A549 (cell line): Measurements from ENCODE around the gene KAT7. TPM values are rescaled to one million over a fixed set of nuclear protein-coding genes. Genes with fewer than 3 reads are reported as not detected.

Experiments
- ATAC-seq, 2 experiments: fragments of 200-7000 bp in 1 of 2; fragments of >200 bp in 1 of 2; cut with Nextera tagmentation in 1 of 2; cut with Tn5 transposase in 1 of 2; 3 replicates each; pipeline versions ENCODE4 v1.8.0 to v1.9.1; 2018 to 2020; ENCODE audit warnings: mild to moderate bottlenecking in 1 of 2, moderate library complexity in 1 of 2
- CTCF ChIA-PET: fragments of 300-600 bp; sonication (Branson Sonifier 250); formaldehyde crosslinking; extraction: SDS; loops from one replicate; lab custom pipeline; 2021; ENCODE audit warnings: antibody characterized with exemption, inconsistent platforms; lab: Yijun Ruan, JAX
- POLR2A ChIA-PET: fragments of 350-600 bp; formaldehyde crosslinking; extraction: SDS; loops from one replicate; lab custom pipeline; 2021; ENCODE audit warnings: antibody characterized with exemption, inconsistent platforms; lab: Yijun Ruan, JAX
- DNase-seq, 2 experiments: peaks; one replicate each; pipeline versions ENCODE4 v3.0.0 to v3.0.0-alpha.2; 2011 to 2016; ENCODE audit warnings: low read depth in 1 of 2, low spot score in 1 of 2
- FAIRE-seq: peaks from 2 replicates; lab custom pipeline; 2011; peaks lifted over from hg19 to GRCh38; lab: Jason Lieb, UNC
- H3K27ac ChIP-seq, 2 experiments: fragments of >200 bp; sonication (Bioruptor Twin); formaldehyde crosslinking; 3 replicates each; pipeline ENCODE4 v1.5.1; 2016 to 2017
- H3K4me1 ChIP-seq: fragments of >200 bp; sonication (Bioruptor Twin); formaldehyde crosslinking; 3 replicates; pipeline ENCODE4 v1.6.1; 2016
- H3K4me2 ChIP-seq: fragments of >200 bp; sonication (Bioruptor Twin); formaldehyde crosslinking; 3 replicates; pipeline ENCODE4 v1.6.1; 2016
- H3K4me3 ChIP-seq: fragments of >200 bp; sonication (Bioruptor Twin); formaldehyde crosslinking; 3 replicates; pipeline ENCODE4 v1.5.1; 2016
- H3K9me3 ChIP-seq: fragments of >200 bp; sonication (Bioruptor Twin); formaldehyde crosslinking; 3 replicates; pipeline ENCODE4 v1.6.1; 2016
- ATOH8 ChIP-seq: fragments of 250-450 bp; sonication (Bioruptor Pico); IDR thresholded peaks from 2 replicates; pipeline ENCODE4 v1.5.0; 2020; ENCODE audit warnings: low read depth, mild to moderate bottlenecking, moderate library complexity
- BHLHE40 ChIP-seq: IDR thresholded peaks from 2 replicates; pipeline ENCODE4 v1.6.1; 2012; ENCODE audit warnings: low read depth, low read length, inconsistent platforms
- CBX2 ChIP-seq: fragments of 200-600 bp; sonication (generic); IDR thresholded peaks from 2 replicates; pipeline ENCODE4 v1.6.1; 2016; ENCODE audit warnings: low read depth, mild to moderate bottlenecking, borderline replicate concordance
- CBX8 ChIP-seq: fragments of 200-600 bp; sonication (generic); IDR thresholded peaks from 2 replicates; pipeline ENCODE4 v1.6.1; 2016
- EP300 ChIP-seq, 2 experiments: fragments of >200 bp; sonication (Bioruptor Twin); formaldehyde crosslinking; IDR thresholded peaks; 2 replicates in 1 of 2; 3 replicates in 1 of 2; pipeline ENCODE4 v1.6.1; 2016 to 2017
- FOSB ChIP-seq: fragments of 250-450 bp; sonication (Bioruptor Pico); IDR thresholded peaks from 2 replicates; pipeline ENCODE4 v1.5.0; 2020; ENCODE audit warnings: mild to moderate bottlenecking, moderate library complexity
- HDAC2 ChIP-seq: fragments of 200-600 bp; sonication (generic); IDR thresholded peaks from 2 replicates; pipeline ENCODE4 v1.6.1; 2016
- HEYL ChIP-seq: fragments of 250-450 bp; sonication (Bioruptor Pico); IDR thresholded peaks from 2 replicates; pipeline ENCODE4 v1.8.0; 2021; ENCODE audit warnings: mild to moderate bottlenecking, moderate library complexity
- HOXB13 ChIP-seq: fragments of 250-450 bp; sonication (Bioruptor Pico); IDR thresholded peaks from 2 replicates; pipeline ENCODE4 v1.5.0; 2020; ENCODE audit warnings: low read depth, mild to moderate bottlenecking, moderate library complexity
- HOXB5 ChIP-seq: fragments of 250-450 bp; sonication (Bioruptor Pico); IDR thresholded peaks from 2 replicates; pipeline ENCODE4 v1.5.0; 2020; ENCODE audit warnings: mild to moderate bottlenecking, moderate library complexity
- JUNB ChIP-seq: fragments of >200 bp; sonication (Bioruptor Twin); formaldehyde crosslinking; IDR thresholded peaks from 2 replicates; pipeline ENCODE4 v1.6.1; 2016
- KDM1A ChIP-seq: fragments of 200-600 bp; sonication (generic); IDR thresholded peaks from 2 replicates; pipeline ENCODE4 v1.6.1; 2016; ENCODE audit warnings: low read depth, mild to moderate bottlenecking
- KDM5A ChIP-seq: fragments of 200-600 bp; sonication (generic); IDR thresholded peaks from 2 replicates; pipeline ENCODE4 v1.6.1; 2016; ENCODE audit warnings: antibody characterized with exemption, mild to moderate bottlenecking
- MAX ChIP-seq: IDR thresholded peaks from 2 replicates; pipeline ENCODE4 v1.6.1; 2012
- MAZ ChIP-seq: fragments of 150-350 bp; IDR thresholded peaks from 2 replicates; pipeline ENCODE4 v1.6.1; 2014; ENCODE audit warnings: antibody characterized with exemption, low read depth, low read length, borderline replicate concordance
- MYC ChIP-seq: IDR thresholded peaks from 2 replicates; pipeline ENCODE4 v1.6.1; 2012; ENCODE audit warnings: mild to moderate bottlenecking, inconsistent platforms, low read length, improper control_type of control experiment, borderline replicate concordance
- NFE2L2 ChIP-seq: fragments of 150-350 bp; conservative IDR thresholded peaks from 2 replicates; pipeline ENCODE4 v1.6.1; 2014; ENCODE audit warnings: low read length
- NPAS2 ChIP-seq: fragments of 250-450 bp; sonication (Bioruptor Pico); IDR thresholded peaks from 2 replicates; pipeline ENCODE4 v1.8.0; 2022; ENCODE audit warnings: mild to moderate bottlenecking, moderate library complexity, borderline replicate concordance
- PHF8 ChIP-seq: fragments of 200-600 bp; sonication (generic); IDR thresholded peaks from 2 replicates; pipeline ENCODE4 v1.6.1; 2016; ENCODE audit warnings: low read depth, mild to moderate bottlenecking, antibody characterized with exemption, moderate library complexity, borderline replicate concordance
- RAD21 ChIP-seq, 2 experiments: fragments of >200 bp in 1 of 2; sonication (Bioruptor Twin) in 1 of 2; formaldehyde crosslinking in 1 of 2; IDR thresholded peaks in 1 of 2; conservative IDR thresholded peaks in 1 of 2; 2 replicates in 1 of 2; 3 replicates in 1 of 2; pipeline ENCODE4 v1.6.1; 2012 to 2018; ENCODE audit warnings: inconsistent platforms in 1 of 2
- RARB ChIP-seq: fragments of 250-450 bp; sonication (Bioruptor Pico); IDR thresholded peaks from 2 replicates; pipeline ENCODE4 v1.8.0; 2021; ENCODE audit warnings: mild to moderate bottlenecking, moderate library complexity
- RFX5 ChIP-seq: fragments of 450-650 bp; IDR thresholded peaks from 2 replicates; pipeline ENCODE4 v1.7.1; 2014; ENCODE audit warnings: antibody characterized with exemption, mild to moderate bottlenecking, moderate library complexity
- RNF2 ChIP-seq: fragments of 200-600 bp; sonication (generic); IDR thresholded peaks from 2 replicates; pipeline ENCODE4 v1.6.1; 2016; ENCODE audit warnings: low read depth, mild to moderate bottlenecking, antibody characterized with exemption, moderate library complexity, borderline replicate concordance
- SREBF2 ChIP-seq: fragments of 450-650 bp; IDR thresholded peaks from 2 replicates; pipeline ENCODE4 v1.6.1; 2014; ENCODE audit warnings: mild to moderate bottlenecking, moderate library complexity
- TFCP2L1 ChIP-seq: fragments of 250-450 bp; sonication (Bioruptor Pico); IDR thresholded peaks from 2 replicates; pipeline ENCODE4 v1.5.0; 2021; ENCODE audit warnings: mild to moderate bottlenecking
- ZC3H11A ChIP-seq: fragments of 450-650 bp; IDR thresholded peaks from 2 replicates; pipeline ENCODE4 v1.6.1; 2014; ENCODE audit warnings: antibody characterized with exemption, mild to moderate bottlenecking
- ZFP36 ChIP-seq: fragments of 450-650 bp; IDR thresholded peaks from 2 replicates; pipeline ENCODE4 v1.6.1; 2014; ENCODE audit warnings: borderline replicate concordance; ENCODE audit not compliant: partially characterized antibody
- ZNF302 ChIP-seq: fragments of 250-450 bp; sonication (Bioruptor Pico); IDR thresholded peaks from 2 replicates; pipeline ENCODE4 v1.9.0; 2021; ENCODE audit warnings: inconsistent platforms, mild to moderate bottlenecking, moderate library complexity
- ZSCAN20 ChIP-seq: fragments of 250-450 bp; sonication (Bioruptor Pico); IDR thresholded peaks from 2 replicates; pipeline ENCODE4 v1.8.0; 2022; ENCODE audit warnings: mild to moderate bottlenecking, moderate library complexity
- WGBS: methylation state at CpG from one replicate; pipeline ENCODE4 v1.1.6; 2017; ENCODE audit errors: missing lambda C conversion rate; 5-methylcytosine and 5-hydroxymethylcytosine counted together
- polyA plus RNA-seq, 4 experiments: library from polyadenylated mRNA; depleted of rRNA in 3 of 4; stranded (reverse); fragments of >200 nt; fragmentation: RNase III in 1 of 4; extraction: RNeasy Plus Mini Kit Qiagen cat#74134 plus additional on column Dnase treatment in 1 of 4; gene quantifications; 2 replicates in 3 of 4; 3 replicates in 1 of 4; pipeline ENCODE4 v1.2.3, GENCODE V29; 2011 to 2017
- TF ChIP-seq, protein P1 (sequence below): IDR thresholded peaks from 2 replicates; pipeline ENCODE4 v1.6.1; 2012; ENCODE audit warnings: low read depth, borderline replicate concordance
- TF ChIP-seq, protein P2 (sequence below): fragments of >200 bp; sonication (Bioruptor Twin); formaldehyde crosslinking; IDR thresholded peaks from 2 replicates; pipeline ENCODE4 v1.6.1; 2016

KAT7 gene
- polyA plus RNA-seq, 2 of the 4 experiments (the other 2 are of a cell fraction), result 33.2 to 48.7 TPM

DNA sequence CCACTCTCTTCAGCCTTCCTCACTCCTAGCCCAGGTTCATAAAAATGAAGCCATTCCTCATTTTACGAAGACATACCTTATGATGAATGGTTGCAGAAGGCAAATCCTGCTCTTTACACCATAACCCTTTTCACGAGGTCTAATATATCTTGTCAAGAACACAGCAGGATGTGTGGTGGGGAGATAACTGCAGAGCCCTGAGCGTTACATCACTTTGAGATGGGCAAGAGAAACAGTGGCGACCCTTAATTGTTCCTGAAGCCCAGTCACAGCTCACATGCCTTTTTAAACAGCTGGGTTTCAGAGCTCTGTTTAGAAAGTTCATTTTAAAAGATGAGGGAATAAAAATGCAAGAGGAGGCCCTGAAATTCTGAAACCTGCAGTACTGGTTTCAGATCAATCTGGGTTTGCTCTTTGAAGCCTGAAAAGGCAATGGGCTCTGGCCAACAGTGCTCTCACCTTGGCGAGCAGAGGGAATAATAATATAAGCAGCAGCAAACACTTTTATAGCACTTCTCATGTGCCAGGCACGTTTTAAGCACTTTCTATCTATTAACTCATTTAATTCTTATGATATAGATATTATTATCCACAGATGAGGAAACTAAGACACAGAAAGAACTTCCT lies 27.4 kb upstream of the KAT7 start:
- CTCF ChIA-PET, result interaction anchor here (0.5 to 1.7 kb wide), 6 partner anchors 16 to 264 kb away, joined by 3 to 6 read pairs (median 4); partner anchors contain the start of gene SLC35B1
- no peak for ATAC-seq
- DNase-seq, result no peak
- no peak overlapping the region for H3K27ac ChIP-seq
- peaks cover 9% of the 10 kb centered on the region for H3K4me1 ChIP-seq
- POLR2A ChIA-PET, result no interaction called here
- TF ChIP-seq ZC3H11A (no peak), SREBF2 (no peak), FOSB (CRISPR knock-in tag) (no peak), HOXB5 (CRISPR knock-in tag) (no peak), HEYL (CRISPR knock-in tag) (no peak), JUNB (no peak), CBX2 (no peak), PHF8 (no peak)
- WGBS, result 49% methylated on average over 6 of the region's 6 CpGs
- no peak overlapping the region for H3K4me3 ChIP-seq
- FAIRE-seq, result no peak
- no peak overlapping the region for H3K4me2 ChIP-seq
- no peaks in the 10 kb centered on the region for H3K9me3 ChIP-seq

DNA sequence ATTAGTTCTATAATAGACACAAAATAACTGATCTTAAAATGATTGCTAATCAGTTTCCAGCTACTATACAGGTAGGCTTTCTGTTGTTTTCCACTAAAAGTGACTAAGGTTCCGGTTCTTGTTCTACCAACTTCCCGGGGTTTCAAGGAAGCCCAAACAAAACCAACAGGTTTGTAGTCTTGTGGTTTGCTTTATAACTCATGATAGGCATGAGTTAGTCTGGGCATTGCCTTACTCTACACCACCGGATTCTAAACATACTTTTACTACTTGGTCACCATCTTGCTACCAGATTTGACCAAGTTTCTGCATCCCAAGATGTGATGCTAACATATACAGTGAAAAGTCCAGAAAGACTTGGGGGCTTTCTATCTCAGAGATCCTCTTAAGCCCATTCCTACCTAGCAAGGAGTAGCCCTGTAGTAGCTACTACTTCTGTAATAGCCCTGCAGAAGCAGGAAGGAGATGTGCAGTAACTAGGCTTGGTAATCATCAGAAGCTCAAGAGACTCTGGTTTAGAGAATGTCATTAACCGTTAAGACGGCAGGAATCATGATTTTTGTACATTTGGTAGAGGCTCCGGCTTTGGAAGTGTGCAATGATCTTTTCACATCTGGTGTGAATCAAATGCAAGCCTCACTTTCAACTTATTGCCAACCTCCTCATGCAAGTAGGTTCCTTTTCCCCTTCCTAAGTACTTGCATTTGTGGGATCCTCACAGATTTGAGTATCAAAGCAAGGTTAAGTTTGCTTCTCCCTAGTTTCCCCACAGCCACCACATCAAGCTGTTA lies 26.1 kb upstream of the KAT7 start:
- Histone ChIP-seq H3K4me1 (peaks cover 9% of the 10 kb centered on the region), H3K27ac (no peak overlapping the region), H3K4me2 (no peak overlapping the region; the same call in 2 of the 3 replicates), H3K9me3 (no peaks in the 10 kb centered on the region), H3K4me3 (no peak overlapping the region)
- ChIA-PET POLR2A (interaction anchor here (2.4 kb wide), 1 partner anchor 26 kb away, joined by 12 read pairs; the partner anchor contains the start of gene KAT7), CTCF (interaction anchor here (0.7 to 1.8 kb wide), 5 partner anchors 12 to 235 kb away, joined by 3 to 6 read pairs (median 4); no protein-coding TSS in a partner anchor)
- DNase-seq, result no peak
- no peak for ATAC-seq
- TF ChIP-seq BHLHE40 (no peak), ZFP36 (no peak), JUNB (no peak), ATOH8 (CRISPR knock-in tag) (no peak), ZNF302 (no peak), KDM5A (no peak), TFCP2L1 (CRISPR knock-in tag) (no peak), HDAC2 (no peak), CBX8 (no peak), MAZ (no peak), MYC (no peak)
- TF ChIP-seq, protein P1, sequence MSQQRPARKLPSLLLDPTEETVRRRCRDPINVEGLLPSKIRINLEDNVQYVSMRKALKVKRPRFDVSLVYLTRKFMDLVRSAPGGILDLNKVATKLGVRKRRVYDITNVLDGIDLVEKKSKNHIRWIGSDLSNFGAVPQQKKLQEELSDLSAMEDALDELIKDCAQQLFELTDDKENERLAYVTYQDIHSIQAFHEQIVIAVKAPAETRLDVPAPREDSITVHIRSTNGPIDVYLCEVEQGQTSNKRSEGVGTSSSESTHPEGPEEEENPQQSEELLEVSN, result no peak
- FAIRE-seq, result no peak
- 66% methylated on average over 6 of the region's 6 CpGs for WGBS

GRCh38 chr17:49763735-49764558 lies 24.5 kb upstream of the KAT7 start, which contains the start of gene FAM117A:
FAM117A (minus strand) TSS chr17:49764131; CDS start chr17:49764087, 44 bp downstream.
- Histone ChIP-seq H3K4me1 (peaks cover 9% of the 10 kb centered on the region), H3K9me3 (no peaks in the 10 kb centered on the region), H3K4me2 (peak within 1 kb of the TSS; percentile 82), H3K27ac (peak within 1 kb of the TSS; percentile 57 to 89), H3K4me3 (peak within 1 kb of the TSS; percentile 61)
- CTCF ChIA-PET, result interaction anchor here (0.6 to 3.7 kb wide), 9 partner anchors 9 to 1102 kb away, joined by 3 to 14 read pairs (median 3); no protein-coding TSS in a partner anchor
- ATAC-seq, result peak; percentile 98 to 99
- WGBS, result 2% methylated on average over 21 of the region's 53 CpGs
- POLR2A ChIA-PET, result interaction anchor here (0.6 to 2.4 kb wide), 9 partner anchors 14 to 350 kb away, joined by 3 to 12 read pairs (median 4); partner anchors contain the start of genes KAT7, PHB1, SLC35B1 and SPOP
- peak; percentile 95 for FAIRE-seq
- DNase-seq, result peak; percentile 99 to 100
- no peak for TF ChIP-seq ZSCAN20 (CRISPR knock-in tag)
- TF ChIP-seq HOXB13 (CRISPR knock-in tag), result no peak
- TF ChIP-seq NPAS2 (CRISPR knock-in tag), result no peak
- no peak for TF ChIP-seq NFE2L2
- TF ChIP-seq, protein P2, sequence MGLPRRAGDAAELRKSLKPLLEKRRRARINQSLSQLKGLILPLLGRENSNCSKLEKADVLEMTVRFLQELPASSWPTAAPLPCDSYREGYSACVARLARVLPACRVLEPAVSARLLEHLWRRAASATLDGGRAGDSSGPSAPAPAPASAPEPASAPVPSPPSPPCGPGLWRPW, result no peak
- TF ChIP-seq HEYL (CRISPR knock-in tag), result no peak
- TF ChIP-seq EP300 (IDR thresholded peaks at IDR 0.05), result no peak
- no peak for TF ChIP-seq RNF2
- no peak for TF ChIP-seq RAD21 (conservative IDR thresholded peaks at IDR 0.05 in 1 of 2, IDR thresholded peaks at IDR 0.05 in 1 of 2)
- no peak for TF ChIP-seq TFCP2L1 (CRISPR knock-in tag)
- peak; percentile 84 for TF ChIP-seq RFX5
- TF ChIP-seq RARB (CRISPR knock-in tag), result no peak
- TF ChIP-seq ZNF302, result no peak
- TF ChIP-seq KDM1A, result no peak
- TF ChIP-seq MAX, result 0 out of 2 replicates have a peak, but pooled peaks have one; percentile 22
